HUDEP-2 (cell line): ENCODE data around the gene TRIO.

Source experiments
- DNase-seq, 76 experiments: peaks; one replicate each; lab custom pipeline; 2025; ENCODE audit not compliant: unreplicated experiment in 76 of 76; lab: John Stamatoyannopoulos, UW

TRIO gene

GRCh38 chr5:14401639-14402038, 258.5 kb downstream of the TRIO start:
- no peak for DNase-seq

GRCh38 chr5:14402424-14402823, 259.3 kb downstream of the TRIO start:
- no peak for DNase-seq

GRCh38 chr5:14404780-14405179, 261.6 kb downstream of the TRIO start:
- DNase-seq, result no peak

- DNase-seq, result peak in 1 of 76 experiments; percentile 3
Measured at GRCh38 chr5:14405267-14405666, 262.1 kb downstream of the TRIO start.

GRCh38 chr5:14405706-14406553, 262.8 kb downstream of the TRIO start:
- no peak for DNase-seq

GRCh38 chr5:14406554-14406849, 263.4 kb downstream of the TRIO start:
- DNase-seq, result no peak

GRCh38 chr5:14407051-14407450, 263.9 kb downstream of the TRIO start:
- DNase-seq, result no peak

GRCh38 chr5:14407746-14408175, 264.6 kb downstream of the TRIO start:
- no peak for DNase-seq

- no peak for DNase-seq
Measured at GRCh38 chr5:14408969-14409586, 265.9 kb downstream of the TRIO start.

GRCh38 chr5:14410068-14410393, 266.9 kb downstream of the TRIO start:
- no peak for DNase-seq

GRCh38 chr5:14410394-14411201, 267.5 kb downstream of the TRIO start:
- DNase-seq, result no peak

- no peak for DNase-seq
Measured at GRCh38 chr5:14411216-14411615, 268.1 kb downstream of the TRIO start.

GRCh38 chr5:14413331-14413750, 270.2 kb downstream of the TRIO start:
- DNase-seq, result no peak

GRCh38 chr5:14414007-14414406, 270.9 kb downstream of the TRIO start:
- no peak for DNase-seq

- DNase-seq, result no peak
Measured at GRCh38 chr5:14414656-14415023, 271.5 kb downstream of the TRIO start.

GRCh38 chr5:14415024-14415697, 272.0 kb downstream of the TRIO start:
- no peak for DNase-seq

- DNase-seq, result no peak
Measured at GRCh38 chr5:14415698-14416074, 272.5 kb downstream of the TRIO start.

- DNase-seq, result no peak
Measured at GRCh38 chr5:14416621-14417275, 273.6 kb downstream of the TRIO start.

GRCh38 chr5:14417276-14417730, 274.2 kb downstream of the TRIO start:
- no peak for DNase-seq
